Measurements from ENCODE around the gene EIF3K.

Gene EIF3K

DNA sequence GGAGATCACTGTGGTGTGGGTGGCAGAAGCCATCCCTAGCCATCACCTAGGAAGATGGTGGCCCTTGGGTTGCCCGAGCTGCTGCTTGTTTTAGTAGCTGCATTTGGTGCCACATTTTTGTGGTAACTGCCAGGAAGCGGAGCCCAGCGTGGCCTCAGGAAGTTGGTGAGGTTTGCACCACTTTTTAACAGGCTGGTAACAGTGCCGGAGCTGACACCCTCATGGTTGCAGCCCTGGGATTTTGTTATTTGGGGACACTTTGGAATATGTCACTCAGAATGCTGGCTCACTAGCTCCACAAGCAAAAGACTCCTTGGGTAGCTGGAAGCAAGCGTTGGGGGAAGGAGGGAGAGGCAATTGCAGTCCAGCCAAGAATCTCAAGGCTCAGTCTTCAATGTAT lies 50.6 kb downstream of the EIF3K start:
- DNase-seq (ENCODE audit: low read depth) = no peak
- no peak for TF ChIP-seq CTCF (IDR thresholded peaks at IDR 0.05; ENCODE audit: control insufficient read depth, extremely low read depth, insufficient read depth)
- no peak overlapping the region for H3K4me3 ChIP-seq (ENCODE audit: low read depth, low read length)

- no peak for DNase-seq (ENCODE audit: low read depth)
- no peak for TF ChIP-seq CTCF (IDR thresholded peaks at IDR 0.05; ENCODE audit: control insufficient read depth, extremely low read depth, insufficient read depth)
- no peak overlapping the region for H3K4me3 ChIP-seq (ENCODE audit: low read depth, low read length)
Measured at GRCh38 chr19:38670921-38671398, 52.0 kb downstream of the EIF3K start.

GRCh38 chr19:38671654-38672053 lies 52.7 kb downstream of the EIF3K start:
- TF ChIP-seq CTCF (IDR thresholded peaks at IDR 0.05; ENCODE audit: control insufficient read depth, extremely low read depth, insufficient read depth) = no peak

GRCh38 chr19:38673030-38673429 lies 54.0 kb downstream of the EIF3K start:
- no peak for TF ChIP-seq CTCF (IDR thresholded peaks at IDR 0.05; ENCODE audit: control insufficient read depth, extremely low read depth, insufficient read depth)

More at GRCh38 chr19:38671654-38672053, 52.7 kb downstream of the EIF3K start:
- H3K4me3 ChIP-seq (ENCODE audit: low read depth, low read length) = no peak overlapping the region
- DNase-seq (ENCODE audit: low read depth) = no peak

GRCh38 chr19:38674388-38675171 lies 55.6 kb downstream of the EIF3K start:
- DNase-seq (ENCODE audit: low read depth) = no peak
- no peak overlapping the region for H3K4me3 ChIP-seq (ENCODE audit: low read depth, low read length)
- TF ChIP-seq CTCF (IDR thresholded peaks at IDR 0.05; ENCODE audit: control insufficient read depth, extremely low read depth, insufficient read depth) = no peak

More at GRCh38 chr19:38673030-38673429, 54.0 kb downstream of the EIF3K start:
- no peak for DNase-seq (ENCODE audit: low read depth)
- H3K4me3 ChIP-seq (ENCODE audit: low read depth, low read length) = no peak overlapping the region

- no peak for TF ChIP-seq CTCF (IDR thresholded peaks at IDR 0.05; ENCODE audit: control insufficient read depth, extremely low read depth, insufficient read depth)
- no peak overlapping the region for H3K4me3 ChIP-seq (ENCODE audit: low read depth, low read length)
- DNase-seq (ENCODE audit: low read depth) = no peak
Measured at GRCh38 chr19:38675611-38676010, 56.6 kb downstream of the EIF3K start.
